Osteocyte (in vitro differentiated cells): ENCODE measurements around the gene NR5A2. TPM values are rescaled to one million over a fixed set of nuclear protein-coding genes. Genes with fewer than 3 reads are reported as not detected.

ENCODE experiments used
- DNase-seq: peaks from one replicate; pipeline ENCODE4 v3.0.0; 2021; ENCODE audit warnings: mixed read lengths; ENCODE audit not compliant: unreplicated experiment; ENCODE audit errors: extremely low spot score
- H3K27ac Mint-ChIP-seq: one replicate; pipeline ENCODE4 v1.8.0; 2021; ENCODE audit warnings: mild to moderate bottlenecking, mixed read lengths; ENCODE audit not compliant: unreplicated experiment
- H3K27me3 Mint-ChIP-seq: one replicate; pipeline ENCODE4 v1.8.0; 2021; ENCODE audit warnings: mixed read lengths; ENCODE audit not compliant: unreplicated experiment
- H3K36me3 Mint-ChIP-seq: one replicate; pipeline ENCODE4 v1.8.0; 2021; ENCODE audit warnings: mixed read lengths; ENCODE audit not compliant: unreplicated experiment
- H3K4me1 Mint-ChIP-seq: one replicate; pipeline ENCODE4 v1.8.0; 2021; ENCODE audit warnings: mixed read lengths; ENCODE audit not compliant: unreplicated experiment
- H3K4me3 Mint-ChIP-seq: one replicate; pipeline ENCODE4 v1.8.0; 2021; ENCODE audit warnings: mild to moderate bottlenecking, moderate library complexity, mixed read lengths; ENCODE audit not compliant: unreplicated experiment
- H3K9me3 Mint-ChIP-seq: one replicate; pipeline ENCODE4 v1.8.0; 2021; ENCODE audit warnings: mixed read lengths; ENCODE audit not compliant: unreplicated experiment
- CTCF ChIP-seq: fragments of 200-600 bp; sonication (generic); IDR thresholded peaks from 2 replicates; pipeline ENCODE4 v1.5.0; 2021; ENCODE audit warnings: antibody characterized with exemption, mild to moderate bottlenecking, moderate library complexity
- total RNA-seq: library from RNA; stranded (reverse); gene quantifications from 2 replicates; pipeline ENCODE4 v1.2.1, GENCODE V29; 2021

The NR5A2 gene
- total RNA-seq, 1 donor from 2014 or later, result not detected

GRCh38 chr1:200049810-200050209 is 22.3 kb downstream of the NR5A2 start:
- Mint-ChIP-seq H3K4me3 (no peak overlapping the region), H3K36me3 (no peaks in the 10 kb centered on the region), H3K27me3 (peaks cover 72% of the 10 kb centered on the region), H3K9me3 (no peaks in the 10 kb centered on the region), H3K27ac (no peak overlapping the region), H3K4me1 (no peaks in the 10 kb centered on the region)
- DNase-seq, result no peak
- no peak for TF ChIP-seq CTCF

GRCh38 chr1:200051620-200052019 is 24.1 kb downstream of the NR5A2 start:
- no peak for TF ChIP-seq CTCF

DNA sequence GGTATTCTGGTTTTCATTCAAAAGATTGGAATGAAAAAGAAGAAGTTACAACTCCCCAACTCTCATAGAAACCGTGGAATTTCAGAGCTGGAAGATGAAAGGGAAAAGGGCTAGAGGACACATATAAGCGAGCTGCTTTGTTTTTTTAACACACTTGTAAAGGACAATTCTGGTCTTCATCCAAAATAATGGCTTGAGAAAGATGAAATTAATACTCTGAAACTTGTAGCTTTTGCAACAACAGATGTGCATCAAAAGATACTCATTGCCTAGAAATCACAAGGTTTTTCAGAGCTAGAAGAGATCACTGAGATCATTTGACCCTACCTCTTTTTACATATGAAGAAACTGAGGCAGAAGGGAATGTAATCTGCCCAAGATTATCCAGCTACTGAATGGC is 25.6 kb downstream of the NR5A2 start:
- DNase-seq, result no peak
- Mint-ChIP-seq H3K27me3 (peaks cover 67% of the 10 kb centered on the region), H3K4me1 (no peaks in the 10 kb centered on the region)

More at GRCh38 chr1:200051620-200052019, 24.1 kb downstream of the NR5A2 start:
- H3K27me3 Mint-ChIP-seq, result peaks cover 66% of the 10 kb centered on the region
- H3K4me1 Mint-ChIP-seq, result no peaks in the 10 kb centered on the region
- no peaks in the 10 kb centered on the region for H3K36me3 Mint-ChIP-seq
- H3K4me3 Mint-ChIP-seq, result no peak overlapping the region
- DNase-seq, result no peak
- H3K27ac Mint-ChIP-seq, result no peak overlapping the region
- H3K9me3 Mint-ChIP-seq, result no peaks in the 10 kb centered on the region

GRCh38 chr1:200053646-200054045 is 26.1 kb downstream of the NR5A2 start:
- Mint-ChIP-seq H3K27ac (no peak overlapping the region), H3K36me3 (no peaks in the 10 kb centered on the region), H3K4me3 (no peak overlapping the region), H3K4me1 (no peaks in the 10 kb centered on the region), H3K27me3 (peaks cover 63% of the 10 kb centered on the region), H3K9me3 (no peaks in the 10 kb centered on the region)
- no peak for TF ChIP-seq CTCF
- DNase-seq, result no peak

More for the DNA sequence above, 25.6 kb downstream of the NR5A2 start:
- Mint-ChIP-seq H3K27ac (no peak overlapping the region), H3K4me3 (no peak overlapping the region), H3K9me3 (no peaks in the 10 kb centered on the region), H3K36me3 (no peaks in the 10 kb centered on the region)
- TF ChIP-seq CTCF, result no peak

DNA sequence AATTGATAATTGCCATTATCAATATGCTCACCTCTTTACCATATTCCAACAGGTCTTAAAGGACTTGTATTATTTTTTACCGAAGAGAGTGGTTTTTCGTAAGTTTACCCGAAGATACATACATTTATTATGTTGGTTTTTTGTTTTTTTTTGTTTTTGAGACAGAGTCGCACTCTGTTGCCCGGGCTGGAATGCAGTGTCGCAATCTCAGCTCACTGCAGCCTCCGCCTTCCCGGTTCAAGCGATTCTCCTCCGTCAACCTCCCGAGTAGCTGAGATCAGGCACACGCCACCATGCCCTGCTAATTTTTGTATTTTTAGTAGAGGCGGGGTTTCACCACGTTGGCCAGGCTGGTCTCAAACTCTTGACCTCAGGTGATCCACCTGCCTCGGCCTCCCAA is 30.8 kb downstream of the NR5A2 start:
- Mint-ChIP-seq H3K4me1 (no peaks in the 10 kb centered on the region), H3K4me3 (no peak overlapping the region), H3K27me3 (peaks cover 51% of the 10 kb centered on the region), H3K9me3 (no peaks in the 10 kb centered on the region), H3K36me3 (no peaks in the 10 kb centered on the region), H3K27ac (no peak overlapping the region)
- DNase-seq, result no peak
- TF ChIP-seq CTCF, result no peak
